ENCODE data around the gene ADGRD1. TPM values are rescaled to one million over a fixed set of nuclear protein-coding genes. Genes with fewer than 3 reads are reported as not detected.
"Not testable (repeated sequence)": the region's sequence is repeated elsewhere in the genome, so short reads cannot be mapped to it uniquely, and the experiment has no call there.

ADGRD1 gene
- polyA plus RNA-seq, 1 donor = 9.3 TPM

GRCh38 chr12:130937546-130937945 is 16.2 kb upstream of the ADGRD1 start:
- DNase-seq = not testable (repeated sequence)

GRCh38 chr12:130938186-130938585 is 15.5 kb upstream of the ADGRD1 start:
- no peak for DNase-seq

DNA sequence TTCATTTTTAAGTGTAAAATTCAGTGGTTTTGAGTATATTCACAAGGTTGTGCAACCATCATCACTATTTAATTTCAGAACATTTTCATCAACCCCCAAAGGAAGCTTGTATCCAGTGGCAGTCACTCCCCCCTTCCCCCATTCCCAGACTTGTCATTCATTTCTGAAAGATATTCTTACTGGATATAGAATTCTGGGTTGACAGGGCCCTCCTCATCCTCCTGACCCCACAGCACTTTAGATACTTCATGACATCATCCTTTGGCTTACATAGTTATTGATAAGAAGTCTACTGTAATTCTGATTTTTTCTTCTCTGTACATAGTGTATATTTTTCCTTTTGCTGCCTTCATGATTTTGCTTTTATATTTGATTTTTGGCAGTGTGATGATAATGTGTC is 8.8 kb upstream of the ADGRD1 start:
- no peak for DNase-seq

GRCh38 chr12:130945786-130946492 is 7.8 kb upstream of the ADGRD1 start:
- peak; percentile 39 for DNase-seq

DNA sequence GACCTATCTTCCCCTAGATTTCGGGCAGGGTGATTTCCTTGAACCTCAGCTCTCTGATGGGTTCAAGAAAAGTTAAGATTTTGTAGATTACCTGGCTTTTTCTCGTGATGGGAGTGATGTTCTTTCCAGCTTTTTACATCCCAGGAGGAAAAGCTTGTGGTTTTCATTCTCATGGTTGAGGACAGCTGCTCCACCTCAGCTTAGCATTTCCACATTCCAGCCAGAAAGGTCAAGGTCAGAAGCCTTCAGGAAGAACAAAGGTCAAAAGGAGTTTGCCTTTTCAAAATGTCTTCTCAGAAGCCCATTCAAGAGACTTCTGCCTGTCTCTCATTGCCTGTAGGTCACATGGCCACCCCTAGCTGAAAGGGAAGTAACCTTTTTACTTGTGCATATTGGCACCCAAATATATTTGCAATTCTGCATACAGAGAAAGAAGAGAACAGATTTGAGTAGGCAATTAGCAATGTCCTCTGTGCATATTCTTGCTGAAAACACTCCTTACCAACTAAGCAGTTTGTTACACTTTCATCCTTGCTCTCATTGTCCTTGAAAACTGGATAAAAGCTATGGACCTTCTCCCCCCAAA is 6.6 kb upstream of the ADGRD1 start:
- no peak for DNase-seq

GRCh38 chr12:130948136-130948535 is 5.6 kb upstream of the ADGRD1 start:
- DNase-seq = no peak

- no peak for DNase-seq
Observed at GRCh38 chr12:130948751-130949150, 5.0 kb upstream of the ADGRD1 start.

DNA sequence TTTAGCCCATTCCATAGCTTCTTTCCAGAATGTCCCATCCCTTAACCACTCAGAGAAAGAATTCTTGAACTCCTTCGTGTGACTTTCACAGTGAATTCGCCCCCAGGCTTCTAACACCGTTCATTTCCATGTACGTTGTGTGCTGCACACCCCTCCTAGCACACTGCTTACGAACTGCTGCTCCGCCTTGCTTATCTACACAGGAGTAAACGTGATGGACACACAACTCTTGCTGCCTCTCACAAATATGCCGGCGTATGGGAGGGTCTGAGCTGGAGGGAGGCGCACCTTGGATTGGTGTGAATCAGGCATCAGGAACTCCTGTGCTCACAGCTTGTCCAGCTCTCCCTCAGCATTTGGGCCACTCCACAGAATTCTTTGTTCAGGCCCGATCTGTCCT is 3.9 kb upstream of the ADGRD1 start:
- DNase-seq = no peak

DNA sequence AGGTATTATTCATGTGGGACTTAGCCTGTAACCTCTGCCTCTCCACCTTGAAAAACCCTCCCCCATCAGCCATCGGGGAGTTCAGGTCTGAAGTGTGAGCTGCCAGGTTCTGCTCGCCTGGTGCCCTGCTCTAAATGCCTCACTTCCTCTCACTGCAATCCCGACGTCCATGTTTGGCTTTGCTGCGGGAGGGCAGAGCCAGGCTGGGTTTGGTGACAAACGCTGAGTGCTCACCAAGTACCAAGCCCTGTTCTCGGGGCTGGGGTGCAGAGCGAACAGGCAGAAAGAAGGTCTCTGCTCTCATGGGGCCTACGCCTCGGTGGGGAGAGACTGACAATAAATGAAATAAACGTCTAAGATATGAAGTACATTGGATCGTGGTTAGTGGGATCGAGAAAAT is 2.1 kb upstream of the ADGRD1 start:
- no peak for DNase-seq

DNA sequence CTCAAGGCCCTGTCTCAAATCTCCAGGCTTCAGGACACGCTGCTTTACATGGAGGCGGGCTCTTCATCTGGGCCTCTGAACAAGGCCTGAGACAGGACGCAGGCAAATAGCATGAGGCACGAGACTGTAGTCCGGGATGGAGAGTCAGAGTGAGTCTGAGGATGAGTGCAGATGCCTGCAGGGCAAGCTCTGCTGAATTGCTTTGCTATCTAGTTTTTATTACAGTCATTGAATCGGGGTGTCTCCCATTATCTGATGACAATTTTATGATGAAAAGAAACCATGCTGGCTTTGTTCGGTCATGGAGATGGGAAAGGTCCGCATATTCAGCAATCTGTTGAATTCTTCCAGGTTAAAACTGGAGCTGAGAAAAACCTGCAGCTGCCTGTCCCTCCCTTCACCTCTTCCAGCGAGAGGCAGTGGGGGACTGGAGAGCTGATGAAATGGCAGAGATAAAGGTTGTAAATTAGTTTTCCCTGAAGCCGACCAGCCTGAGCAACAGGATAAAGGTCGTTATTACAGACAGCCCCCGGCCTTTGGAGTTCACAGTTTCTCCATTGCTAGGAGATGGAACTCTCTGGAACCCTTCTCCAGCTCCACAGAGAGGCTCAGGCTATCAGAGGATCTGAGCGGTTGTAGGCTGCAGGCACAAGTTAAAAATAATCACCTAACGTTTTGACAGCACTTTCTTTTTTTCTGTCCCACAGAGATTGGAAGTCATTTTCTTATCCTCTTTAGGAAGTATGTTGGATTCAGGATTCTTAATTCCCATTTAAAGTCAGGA is 1.3 kb upstream of the ADGRD1 start:
- no peak for DNase-seq

DNA sequence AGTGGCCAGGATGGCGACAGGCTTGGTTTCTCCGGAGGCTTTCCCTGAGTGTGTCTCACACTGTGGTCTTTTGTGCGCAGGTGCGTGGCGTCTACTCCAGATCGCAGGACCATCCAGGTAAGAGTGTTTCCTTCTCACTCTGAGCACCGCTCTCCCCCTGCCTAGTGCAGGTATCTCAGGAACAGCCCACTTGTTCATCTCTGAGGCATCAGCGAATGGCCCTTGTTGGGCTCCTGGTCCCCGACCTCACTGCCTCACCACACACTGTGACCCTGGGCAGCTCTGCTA is 781 bp downstream of the ADGRD1 start:
- no peak for DNase-seq

GRCh38 chr12:130955238-130955816 is 1.6 kb downstream of the ADGRD1 start:
- no peak for DNase-seq

- DNase-seq = no peak
Observed at GRCh38 chr12:130956009-130956408, 2.3 kb downstream of the ADGRD1 start.

- DNase-seq = no peak
Observed at GRCh38 chr12:130956456-130957303, 3.0 kb downstream of the ADGRD1 start.

DNA sequence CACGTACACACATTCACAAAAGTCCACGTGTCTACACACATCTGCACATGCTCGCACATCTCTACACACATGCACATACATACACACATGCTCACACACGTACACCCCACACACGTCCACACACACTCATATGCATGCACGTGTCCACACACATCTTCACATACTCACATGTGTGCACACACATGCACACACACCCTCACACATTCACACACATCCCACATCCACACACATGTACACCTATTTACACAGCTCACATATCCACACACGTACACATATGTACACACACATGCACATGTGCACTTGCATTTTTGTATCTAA is 3.6 kb downstream of the ADGRD1 start:
- DNase-seq = no peak

- DNase-seq = no peak
Observed at GRCh38 chr12:130958557-130959140, 4.9 kb downstream of the ADGRD1 start.

GRCh38 chr12:130959632-130960031 is 5.9 kb downstream of the ADGRD1 start:
- DNase-seq = no peak

- no peak for DNase-seq
Observed at GRCh38 chr12:130960058-130960457, 6.4 kb downstream of the ADGRD1 start.

GRCh38 chr12:130960787-130961186 is 7.1 kb downstream of the ADGRD1 start:
- DNase-seq = no peak

DNA sequence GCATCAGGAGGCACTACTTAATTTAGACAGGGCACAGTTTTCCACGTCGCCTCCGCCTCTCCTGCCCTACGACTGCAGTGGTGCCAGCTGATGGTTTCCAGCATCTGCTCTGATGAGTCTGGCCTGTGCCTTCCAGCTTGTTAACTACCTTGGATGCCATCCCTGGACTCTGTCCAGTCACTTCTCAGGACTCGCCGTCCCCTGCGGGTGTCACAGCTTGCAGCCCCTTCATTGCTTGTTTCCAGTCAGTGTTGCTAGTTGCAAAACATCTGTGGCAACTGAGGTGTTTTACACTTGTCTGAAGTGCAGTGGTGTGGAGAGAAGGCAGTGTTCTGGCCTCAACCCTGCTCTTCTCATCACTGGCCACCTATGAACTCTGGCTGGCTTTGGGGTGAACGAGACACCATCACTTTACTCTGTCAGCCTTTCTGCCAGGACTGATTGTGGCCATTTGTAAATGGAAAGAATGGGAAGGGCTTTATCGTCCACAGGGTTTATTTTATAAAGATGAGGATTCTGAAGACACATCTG is 8.3 kb downstream of the ADGRD1 start:
- peak; percentile 56 for DNase-seq

- DNase-seq = no peak
Observed at GRCh38 chr12:130965214-130965613, 11.5 kb downstream of the ADGRD1 start.

DNA sequence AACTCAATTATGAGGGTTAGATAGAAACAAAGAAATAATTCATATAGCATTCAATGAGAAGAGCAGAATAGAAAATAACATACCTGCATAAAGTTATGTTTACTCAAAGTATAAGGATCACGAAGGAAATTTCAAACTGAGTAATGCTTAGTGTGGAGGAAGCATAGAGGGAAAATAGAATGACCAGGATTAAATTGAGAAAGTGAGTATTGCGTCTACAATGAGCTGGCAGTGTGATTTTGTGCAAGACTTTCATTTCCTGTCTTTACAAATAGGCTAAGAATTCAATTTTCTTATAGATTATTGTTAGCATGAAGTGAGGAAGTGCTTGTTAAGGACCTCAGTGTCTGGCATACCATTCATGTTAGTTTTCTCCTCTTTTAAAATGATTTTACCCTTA is 12.0 kb downstream of the ADGRD1 start:
- no peak for DNase-seq

Data from hindlimb muscle (tissue), 1 donor.